Fibroblast of the aortic adventitia (primary cell): ENCODE data around the gene ZNF629. TPM values are rescaled to one million over a fixed set of nuclear protein-coding genes. Genes with fewer than 3 reads are reported as not detected.
"Not testable (repeated sequence)": the region's sequence is repeated elsewhere in the genome, so short reads cannot be mapped to it uniquely, and the experiment has no call there.

Experiments used
- DNase-seq: peaks from one replicate; pipeline ENCODE4 v3.0.0-alpha.2; 2010; ENCODE audit warnings: low read depth
- H3K4me3 ChIP-seq: 2 replicates; pipeline ENCODE4 v1.5.1; 2011; ENCODE audit warnings: low read depth, mild to moderate bottlenecking, control low read depth, low read length, moderate library complexity
- CTCF ChIP-seq: IDR thresholded peaks from 2 replicates; pipeline ENCODE4 v1.5.1; 2011; ENCODE audit warnings: mild to moderate bottlenecking, low read length, control low read depth, inconsistent platforms; ENCODE audit not compliant: insufficient read depth
- total RNA-seq: library from RNA; depleted of rRNA; stranded (reverse); fragments of >200 nt; gene quantifications from 2 replicates; pipeline ENCODE4 v1.2.3, GENCODE V29; 2012; ENCODE audit warnings: low replicate concordance

ZNF629 gene
- total RNA-seq, result 10.6 and 15.0 TPM in 2 replicates

- DNase-seq, result peak; percentile 74
- peak within 1 kb of the TSS; percentile 94 for H3K4me3 ChIP-seq
- TF ChIP-seq CTCF, result no peak
These were observed at the start of gene ZNF629 for GRCh38 chr16:30786936-30787612. Gene ZNF629, minus strand, starts transcription at chr16:30787205. Its CDS starts 2,723 bp downstream, at chr16:30784482.

- no peak for DNase-seq
- TF ChIP-seq CTCF, result no peak
- H3K4me3 ChIP-seq, result no peak overlapping the region
These were observed 47.2 kb upstream of the ZNF629 start for GRCh38 chr16:30834130-30834740.

- no peak for DNase-seq
These were observed 43.0 kb upstream of the ZNF629 start for GRCh38 chr16:30830072-30830417.

GRCh38 chr16:30829130-30830071 is 42.4 kb upstream of the ZNF629 start:
- no peak overlapping the region for H3K4me3 ChIP-seq
- no peak for TF ChIP-seq CTCF
- no peak for DNase-seq

More at GRCh38 chr16:30830072-30830417, 43.0 kb upstream of the ZNF629 start:
- no peak for TF ChIP-seq CTCF
- H3K4me3 ChIP-seq, result no peak overlapping the region

- TF ChIP-seq CTCF, result no peak
- no peak overlapping the region for H3K4me3 ChIP-seq
- no peak for DNase-seq
These were observed 34.9 kb upstream of the ZNF629 start for GRCh38 chr16:30821891-30822290.

- H3K4me3 ChIP-seq, DNase-seq: not testable (repeated sequence)
These were observed 34.4 kb upstream of the ZNF629 start for GRCh38 chr16:30821441-30821840.

GRCh38 chr16:30820952-30821421 is 34.0 kb upstream of the ZNF629 start:
- no peak for TF ChIP-seq CTCF
- no peak overlapping the region for H3K4me3 ChIP-seq
- DNase-seq, result no peak
